Tibial artery (tissue), 4 donors: Measurements from ENCODE around the gene PGBD4.

Experiments
- DNase-seq, 2 donors: peaks; one replicate each; pipeline ENCODE4 v3.0.0-alpha.2; 2019
- H3K27ac ChIP-seq, 2 donors: fragments of 200-600 bp; sonication (generic) in 1 of 2; 1 replicate in 1 of 2; 2 replicates in 1 of 2; pipeline ENCODE4 v1.5.1; 2018 to 2019; ENCODE audit warnings: mild to moderate bottlenecking in 1 of 2
- H3K27me3 ChIP-seq, 2 donors: fragments of 200-600 bp; sonication (generic) in 1 of 2; one replicate each; pipeline versions ENCODE4 v1.5.1 to v1.6.0; 2016 to 2019
- H3K36me3 ChIP-seq, 3 donors: fragments of 200-600 bp; sonication (generic) in 2 of 3; one replicate each; pipeline ENCODE4 v1.5.1; 2016 to 2019; ENCODE audit warnings: mild to moderate bottlenecking in 2 of 3
- H3K4me1 ChIP-seq, 4 donors: fragments of 200-600 bp; sonication (generic) in 2 of 4; 1 replicate in 3 of 4; 2 replicates in 1 of 4; pipeline ENCODE4 v1.5.1; 2016 to 2019
- H3K4me3 ChIP-seq, 2 donors: fragments of 200-600 bp; sonication (generic) in 1 of 2; 1 replicate in 1 of 2; 2 replicates in 1 of 2; pipeline ENCODE4 v1.5.1; 2018 to 2019; ENCODE audit warnings: mild to moderate bottlenecking in 2 of 2
- H3K9me3 ChIP-seq, 3 donors: fragments of 200-600 bp; sonication (generic) in 1 of 3; one replicate each; pipeline ENCODE4 v1.5.1; 2016 to 2019
- CTCF ChIP-seq, 2 experiments: fragments of 200-600 bp in 1 of 2; fragments of 450-650 bp in 1 of 2; IDR thresholded peaks; one replicate each; pipeline ENCODE4 v1.5.1; 2017 to 2019; ENCODE audit warnings: antibody characterized with exemption in 2 of 2, mild to moderate bottlenecking in 1 of 2, moderate library complexity in 1 of 2
- intact Hi-C: fragments of 100-400 bp; cut with DNase I; formaldehyde crosslinking; loops from one replicate; pipeline ENCODE4 v1.15.0; 2023; ENCODE audit warnings: low total_unique reads

PGBD4 gene

GRCh38 chr15:34059946-34060345 lies 41.9 kb upstream of the PGBD4 start:
- intact Hi-C loops = loop anchor here (5.0 to 10.0 kb wide), 2 partner anchors 152 to 305 kb away; partner anchors contain the start of genes KATNBL1 and LPCAT4
- no peak for DNase-seq
- no peak for TF ChIP-seq CTCF (IDR thresholded peaks at IDR 0.05)

GRCh38 chr15:34064438-34064837 lies 37.4 kb upstream of the PGBD4 start:
- Histone ChIP-seq H3K4me3 (no peak overlapping the region), H3K27ac (no peak overlapping the region), H3K4me1 (no peaks in the 10 kb centered on the region), H3K27me3 (no peaks in the 10 kb centered on the region), H3K9me3 (no peaks in the 10 kb centered on the region), H3K36me3 (no peaks in the 10 kb centered on the region)
- no peak for TF ChIP-seq CTCF (IDR thresholded peaks at IDR 0.05)
- intact Hi-C loops = loop anchor here (5.0 to 10.0 kb wide), 2 partner anchors 148 to 300 kb away; partner anchors contain the start of genes KATNBL1 and LPCAT4
- no peak for DNase-seq

More at GRCh38 chr15:34059946-34060345, 41.9 kb upstream of the PGBD4 start:
- peaks cover 0 to 23% (median 6%) of the 10 kb centered on the region in 4 donors for H3K4me1 ChIP-seq
- no peak overlapping the region for H3K4me3 ChIP-seq
- H3K27ac ChIP-seq = no peak overlapping the region
- no peaks in the 10 kb centered on the region for H3K27me3 ChIP-seq
- no peaks in the 10 kb centered on the region for H3K36me3 ChIP-seq
- H3K9me3 ChIP-seq = no peaks in the 10 kb centered on the region

- H3K4me3 ChIP-seq = no peak overlapping the region
- DNase-seq = no peak
- no peak overlapping the region for H3K27ac ChIP-seq
- intact Hi-C loops = loop anchor here (10.0 kb wide), 1 partner anchor 300 kb away; the partner anchor contains the start of gene LPCAT4
- no peaks in the 10 kb centered on the region for H3K4me1 ChIP-seq
- H3K9me3 ChIP-seq = no peaks in the 10 kb centered on the region
- H3K27me3 ChIP-seq = no peaks in the 10 kb centered on the region
- H3K36me3 ChIP-seq = no peaks in the 10 kb centered on the region
- no peak for TF ChIP-seq CTCF (IDR thresholded peaks at IDR 0.05)
These were observed 36.6 kb upstream of the PGBD4 start for GRCh38 chr15:34065261-34065660.

GRCh38 chr15:34065941-34066340 lies 35.9 kb upstream of the PGBD4 start:
- no peak for TF ChIP-seq CTCF (IDR thresholded peaks at IDR 0.05)
- intact Hi-C loops = loop anchor here (10.0 kb wide), 1 partner anchor 299 kb away; the partner anchor contains the start of gene LPCAT4
- DNase-seq = no peak

GRCh38 chr15:34070003-34070402 lies 31.9 kb upstream of the PGBD4 start:
- no peaks in the 10 kb centered on the region for H3K4me1 ChIP-seq
- no peak for TF ChIP-seq CTCF (IDR thresholded peaks at IDR 0.05)
- no peaks in the 10 kb centered on the region for H3K27me3 ChIP-seq
- intact Hi-C loops = no loop called here
- H3K27ac ChIP-seq = no peak overlapping the region
- no peaks in the 10 kb centered on the region for H3K36me3 ChIP-seq
- H3K9me3 ChIP-seq = no peaks in the 10 kb centered on the region
- DNase-seq = no peak
- no peak overlapping the region for H3K4me3 ChIP-seq

More at GRCh38 chr15:34065941-34066340, 35.9 kb upstream of the PGBD4 start:
- Histone ChIP-seq H3K4me1 (no peaks in the 10 kb centered on the region), H3K27ac (no peak overlapping the region), H3K36me3 (no peaks in the 10 kb centered on the region), H3K9me3 (no peaks in the 10 kb centered on the region), H3K4me3 (no peak overlapping the region), H3K27me3 (no peaks in the 10 kb centered on the region)

GRCh38 chr15:34076785-34077184 lies 25.1 kb upstream of the PGBD4 start:
- Histone ChIP-seq H3K4me1 (no peaks in the 10 kb centered on the region), H3K27ac (no peak overlapping the region), H3K9me3 (no peaks in the 10 kb centered on the region), H3K27me3 (no peaks in the 10 kb centered on the region), H3K36me3 (peaks cover 0 to 5% (median 0%) of the 10 kb centered on the region in 3 donors), H3K4me3 (no peak overlapping the region)
- TF ChIP-seq CTCF (IDR thresholded peaks at IDR 0.05) = no peak
- no peak for DNase-seq
- intact Hi-C loops = no loop called here
